CD14-positive monocyte (primary cell): ENCODE measurements around the gene DLK2. TPM values are rescaled to one million over a fixed set of nuclear protein-coding genes. Genes with fewer than 3 reads are reported as not detected.

ENCODE experiments used
- DNase-seq, 3 donors: peaks; one replicate each; pipeline ENCODE4 v3.0.0-alpha.2; 2011 to 2022
- H2AFZ ChIP-seq: 2 replicates; pipeline ENCODE4 v1.6.0; 2012; ENCODE audit warnings: mild to moderate bottlenecking, low read depth, low read length, inconsistent platforms; ENCODE audit not compliant: insufficient read depth, poor library complexity, severe bottlenecking
- H3K27ac ChIP-seq, 2 donors: 1 replicate in 1 of 2; 2 replicates in 1 of 2; pipeline ENCODE4 v1.5.1; 2012 to 2013; ENCODE audit warnings: low read length in 2 of 2, control low read depth in 1 of 2, inconsistent platforms in 1 of 2, low read depth in 1 of 2, mild to moderate bottlenecking in 1 of 2
- H3K27me3 ChIP-seq, 2 donors: one replicate each; pipeline versions ENCODE4 v1.6.0 to v1.6.1; 2011 to 2013; ENCODE audit warnings: low read length in 2 of 2; ENCODE audit not compliant: control insufficient read depth in 2 of 2, insufficient read depth in 2 of 2
- H3K36me3 ChIP-seq, 2 donors: replicated peaks in 1 of 2; 1 replicate in 1 of 2; 2 replicates in 1 of 2; pipeline versions ENCODE4 v1.5.1 to v1.6.1; 2012 to 2013; ENCODE audit warnings: low read length in 2 of 2, control low read depth in 1 of 2, inconsistent platforms in 1 of 2, mild to moderate bottlenecking in 1 of 2; ENCODE audit not compliant: insufficient read depth in 2 of 2, control insufficient read depth in 1 of 2
- H3K4me1 ChIP-seq, 2 donors: 1 replicate in 1 of 2; 2 replicates in 1 of 2; pipeline versions ENCODE4 v1.5.1 to v1.6.1; 2012 to 2013; ENCODE audit warnings: low read length in 2 of 2, control low read depth in 1 of 2, inconsistent platforms in 1 of 2, mild to moderate bottlenecking in 1 of 2, moderate library complexity in 1 of 2; ENCODE audit not compliant: insufficient read depth in 2 of 2, control insufficient read depth in 1 of 2
- H3K4me2 ChIP-seq: replicated peaks from 2 replicates; pipeline ENCODE3; 2012; ENCODE audit warnings: low read length, moderate library complexity, mild to moderate bottlenecking; ENCODE audit not compliant: poor library complexity, severe bottlenecking; ENCODE audit errors: extremely low read depth
- H3K4me3 ChIP-seq, 3 experiments: fragments of 200-600 bp in 1 of 3; sonication (generic) in 1 of 3; replicated peaks in 1 of 3; 1 replicate in 2 of 3; 2 replicates in 1 of 3; pipeline ENCODE4 v1.5.1; 2011 to 2013; ENCODE audit warnings: low read length in 3 of 3, mild to moderate bottlenecking in 3 of 3, control low read depth in 2 of 3, low read depth in 2 of 3, inconsistent platforms in 1 of 3, moderate library complexity in 1 of 3
- H3K79me2 ChIP-seq: 2 replicates; pipeline ENCODE4 v1.6.0; 2012; ENCODE audit warnings: mild to moderate bottlenecking, control low read depth, inconsistent platforms, low read length, moderate library complexity; ENCODE audit not compliant: insufficient read depth
- H3K9ac ChIP-seq: 2 replicates; pipeline ENCODE4 v1.6.0; 2017; ENCODE audit warnings: low read length, mild to moderate bottlenecking; ENCODE audit not compliant: insufficient read depth, poor library complexity, severe bottlenecking
- H3K9me3 ChIP-seq, 2 donors: replicated peaks in 1 of 2; 1 replicate in 1 of 2; 2 replicates in 1 of 2; pipeline versions ENCODE4 v1.5.1 to v1.6.1; 2012 to 2013; ENCODE audit warnings: low read length in 2 of 2, control low read depth in 1 of 2; ENCODE audit not compliant: control insufficient read depth in 1 of 2, insufficient read depth in 1 of 2
- H4K20me1 ChIP-seq: 2 replicates; pipeline ENCODE4 v1.6.0; 2012; ENCODE audit warnings: mild to moderate bottlenecking, low read length, control low read depth, moderate library complexity; ENCODE audit not compliant: insufficient read depth
- H3K27ac Mint-ChIP-seq, 7 donors: one replicate each; pipeline ENCODE4 v1.8.0; 2020; ENCODE audit warnings: mild to moderate bottlenecking in 7 of 7, mixed read lengths in 7 of 7, moderate library complexity in 6 of 7, inconsistent platforms in 2 of 7
- H3K27me3 Mint-ChIP-seq, 3 donors: one replicate each; pipeline ENCODE4 v1.8.0; 2021 to 2022; ENCODE audit warnings: low read depth in 3 of 3, mild to moderate bottlenecking in 3 of 3, mixed read lengths in 3 of 3, moderate library complexity in 3 of 3, inconsistent platforms in 1 of 3
- H3K36me3 Mint-ChIP-seq, 2 donors: one replicate each; pipeline ENCODE4 v1.8.0; 2020; ENCODE audit warnings: mixed read lengths in 2 of 2, inconsistent platforms in 1 of 2, mild to moderate bottlenecking in 1 of 2
- H3K4me1 Mint-ChIP-seq: one replicate; pipeline ENCODE4 v1.8.0; 2020; ENCODE audit warnings: mild to moderate bottlenecking, mixed read lengths
- H3K4me3 Mint-ChIP-seq, 2 donors: one replicate each; pipeline ENCODE4 v1.8.0; 2020; ENCODE audit warnings: mild to moderate bottlenecking in 2 of 2, mixed read lengths in 2 of 2, moderate library complexity in 1 of 2
- H3K9me3 Mint-ChIP-seq, 7 donors: one replicate each; pipeline ENCODE4 v1.8.0; 2020 to 2022; ENCODE audit warnings: mixed read lengths in 7 of 7, mild to moderate bottlenecking in 6 of 7, moderate library complexity in 6 of 7, inconsistent platforms in 2 of 7
- WGBS: methylation state at CpG from one replicate; pipeline ENCODE4 v1.1.5; 2013; ENCODE audit warnings: missing lambda C conversion rate; ENCODE audit not compliant: insufficient coverage; 5-methylcytosine and 5-hydroxymethylcytosine counted together
- intact Hi-C, 2 donors: fragments of 100-400 bp; cut with micrococcal nuclease; formaldehyde crosslinking; loops; one replicate each; pipeline versions ENCODE4 v1.15.0 to v1.15.1; 2023
- polyA plus RNA-seq, 3 donors: library from polyadenylated mRNA; depleted of rRNA in 1 of 3; unstranded in 2 of 3; stranded (reverse) in 1 of 3; fragments of 300-500 nt in 2 of 3; fragments of >200 nt in 1 of 3; fragmentation: Illumina TruSeq in 2 of 3; gene quantifications; 1 replicate in 2 of 3; 2 replicates in 1 of 3; pipeline ENCODE4 v1.2.3, GENCODE V29; 2012 to 2021
- TF ChIP-seq, protein P1 (sequence below): fragments of 200-600 bp; IDR thresholded peaks from one replicate; pipeline ENCODE4 v1.8.0; 2022; ENCODE audit warnings: antibody characterized with exemption, mild to moderate bottlenecking

The DLK2 gene
- polyA plus RNA-seq, 3 donors: 0.08 TPM; not detected in 2

GRCh38 chr6:43444036-43444435 lies 11.3 kb downstream of the DLK2 start:
- no peak overlapping the region for H3K27ac ChIP-seq
- H3K9me3 ChIP-seq: no peaks in the 10 kb centered on the region
- H3K27me3 Mint-ChIP-seq: no peaks in the 10 kb centered on the region
- no peaks in the 10 kb centered on the region for H3K4me1 ChIP-seq
- no peaks in the 10 kb centered on the region for H3K4me1 Mint-ChIP-seq
- peaks cover 78 to 97% of the 10 kb centered on the region in 2 donors for H3K36me3 Mint-ChIP-seq
- H2AFZ ChIP-seq: no peak overlapping the region
- TF ChIP-seq, protein P1, sequence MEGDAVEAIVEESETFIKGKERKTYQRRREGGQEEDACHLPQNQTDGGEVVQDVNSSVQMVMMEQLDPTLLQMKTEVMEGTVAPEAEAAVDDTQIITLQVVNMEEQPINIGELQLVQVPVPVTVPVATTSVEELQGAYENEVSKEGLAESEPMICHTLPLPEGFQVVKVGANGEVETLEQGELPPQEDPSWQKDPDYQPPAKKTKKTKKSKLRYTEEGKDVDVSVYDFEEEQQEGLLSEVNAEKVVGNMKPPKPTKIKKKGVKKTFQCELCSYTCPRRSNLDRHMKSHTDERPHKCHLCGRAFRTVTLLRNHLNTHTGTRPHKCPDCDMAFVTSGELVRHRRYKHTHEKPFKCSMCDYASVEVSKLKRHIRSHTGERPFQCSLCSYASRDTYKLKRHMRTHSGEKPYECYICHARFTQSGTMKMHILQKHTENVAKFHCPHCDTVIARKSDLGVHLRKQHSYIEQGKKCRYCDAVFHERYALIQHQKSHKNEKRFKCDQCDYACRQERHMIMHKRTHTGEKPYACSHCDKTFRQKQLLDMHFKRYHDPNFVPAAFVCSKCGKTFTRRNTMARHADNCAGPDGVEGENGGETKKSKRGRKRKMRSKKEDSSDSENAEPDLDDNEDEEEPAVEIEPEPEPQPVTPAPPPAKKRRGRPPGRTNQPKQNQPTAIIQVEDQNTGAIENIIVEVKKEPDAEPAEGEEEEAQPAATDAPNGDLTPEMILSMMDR: no peak
- peaks cover 81 to 97% of the 10 kb centered on the region in 2 donors for H3K36me3 ChIP-seq
- intact Hi-C loops: no loop called here
- no peak overlapping the region for H3K4me3 ChIP-seq
- no peaks in the 10 kb centered on the region for H3K27me3 ChIP-seq
- no peaks in the 10 kb centered on the region for H3K79me2 ChIP-seq
- WGBS: 100% methylated on average over 8 of the region's 10 CpGs
- H3K27ac Mint-ChIP-seq: peak overlapping the region in 1 of 7 donors; percentile 40
- no peak overlapping the region for H3K9ac ChIP-seq
- no peak overlapping the region for H3K4me2 ChIP-seq
- H3K4me3 Mint-ChIP-seq: no peak overlapping the region
- DNase-seq: no peak
- no peaks in the 10 kb centered on the region for H3K9me3 Mint-ChIP-seq
- H4K20me1 ChIP-seq: no peaks in the 10 kb centered on the region

DNA sequence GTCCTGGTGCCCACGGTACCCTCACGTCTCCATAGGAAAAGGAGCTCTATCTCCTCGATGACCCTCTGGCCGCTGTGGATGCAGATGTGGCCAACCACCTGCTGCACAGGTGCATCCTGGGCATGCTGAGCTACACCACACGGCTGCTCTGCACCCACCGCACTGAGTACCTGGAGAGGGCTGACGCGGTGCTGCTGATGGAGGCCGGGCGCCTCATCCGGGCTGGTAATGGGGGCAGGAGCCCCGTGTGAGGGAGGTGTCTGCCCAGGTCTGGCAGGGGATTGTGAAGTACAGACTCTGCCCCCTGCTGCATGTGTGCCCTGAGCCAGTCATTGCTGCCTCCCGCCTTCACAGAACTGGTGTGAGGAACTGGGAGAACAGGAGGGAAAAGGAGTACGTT lies 12.4 kb downstream of the DLK2 start:
- Mint-ChIP-seq H3K4me1 (no peaks in the 10 kb centered on the region), H3K9me3 (no peaks in the 10 kb centered on the region), H3K4me3 (no peak overlapping the region), H3K36me3 (peaks cover 68 to 97% of the 10 kb centered on the region in 2 donors), H3K27ac (peak overlapping the region in 1 of 7 donors; percentile 18), H3K27me3 (no peaks in the 10 kb centered on the region)
- Histone ChIP-seq H3K9me3 (no peaks in the 10 kb centered on the region), H3K4me1 (no peaks in the 10 kb centered on the region), H3K4me2 (no peak overlapping the region), H3K4me3 (no peak overlapping the region), H3K27me3 (no peaks in the 10 kb centered on the region), H3K9ac (no peak overlapping the region), H3K27ac (no peak overlapping the region), H4K20me1 (no peaks in the 10 kb centered on the region), H3K79me2 (no peaks in the 10 kb centered on the region), H2AFZ (no peak overlapping the region), H3K36me3 (peaks cover 81 to 97% of the 10 kb centered on the region in 2 donors)
- TF ChIP-seq, protein P1: no peak
- intact Hi-C loops: no loop called here
- DNase-seq: no peak
- 87% methylated on average over 10 of the region's 14 CpGs for WGBS
